ENCODE measurements around the gene GALK2. TPM values are rescaled to one million over a fixed set of nuclear protein-coding genes. Genes with fewer than 3 reads are reported as not detected.
"Not testable (repeated sequence)": the region's sequence is repeated elsewhere in the genome, so short reads cannot be mapped to it uniquely, and the experiment has no call there.

Gene GALK2
- total RNA-seq, 1 experiment from 2014 or later: 25.0 TPM

DNA sequence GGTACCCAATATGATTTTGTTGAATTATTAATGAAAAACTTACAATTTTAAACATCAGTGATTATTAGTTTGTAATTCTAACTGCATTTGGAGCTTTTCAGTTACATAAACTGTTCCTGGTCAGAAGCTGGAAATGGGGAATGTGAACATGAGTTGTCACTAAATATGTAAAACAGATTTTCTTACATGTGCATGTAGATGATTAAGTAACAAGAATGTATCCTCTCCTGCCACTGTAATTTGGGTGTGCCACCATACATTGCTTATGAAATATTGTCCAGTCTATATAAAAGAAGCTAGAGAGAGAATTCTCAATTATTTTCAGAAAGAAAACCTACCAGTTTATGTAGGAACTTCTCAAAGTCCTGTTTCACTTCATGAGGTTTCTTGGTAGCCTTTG, 161.4 kb downstream of the GALK2 start:
- peaks cover 3% of the 10 kb centered on the region for H3K36me3 ChIP-seq
- H3K4me3 ChIP-seq: no peak overlapping the region
- H3K9me3 ChIP-seq: no peaks in the 10 kb centered on the region
- DNase-seq: no peak
- no peaks in the 10 kb centered on the region for H3K27me3 ChIP-seq

DNA sequence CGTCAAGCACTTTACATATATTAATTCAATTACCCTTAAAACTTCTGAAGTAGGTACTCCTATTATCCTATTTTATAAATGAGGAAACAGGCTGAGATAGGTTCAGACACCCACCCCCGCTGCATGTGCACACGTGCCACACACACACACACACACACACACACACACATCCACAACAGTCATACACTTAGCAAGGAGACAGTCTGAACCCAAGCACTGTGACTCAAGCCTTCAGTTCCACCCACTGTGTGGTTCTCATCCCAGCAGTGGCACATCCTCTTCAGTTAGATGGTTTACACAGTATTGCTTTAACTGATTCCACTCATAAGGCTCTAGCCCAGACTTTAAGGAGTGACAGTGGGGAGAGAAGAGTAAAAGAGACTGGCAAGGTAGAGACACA, 161.9 kb downstream of the GALK2 start:
- no peak for DNase-seq
- H3K9me3 ChIP-seq: no peaks in the 10 kb centered on the region
- H3K36me3 ChIP-seq: peaks cover 3% of the 10 kb centered on the region
- H3K27me3 ChIP-seq: no peaks in the 10 kb centered on the region
- no peak overlapping the region for H3K4me3 ChIP-seq

DNA sequence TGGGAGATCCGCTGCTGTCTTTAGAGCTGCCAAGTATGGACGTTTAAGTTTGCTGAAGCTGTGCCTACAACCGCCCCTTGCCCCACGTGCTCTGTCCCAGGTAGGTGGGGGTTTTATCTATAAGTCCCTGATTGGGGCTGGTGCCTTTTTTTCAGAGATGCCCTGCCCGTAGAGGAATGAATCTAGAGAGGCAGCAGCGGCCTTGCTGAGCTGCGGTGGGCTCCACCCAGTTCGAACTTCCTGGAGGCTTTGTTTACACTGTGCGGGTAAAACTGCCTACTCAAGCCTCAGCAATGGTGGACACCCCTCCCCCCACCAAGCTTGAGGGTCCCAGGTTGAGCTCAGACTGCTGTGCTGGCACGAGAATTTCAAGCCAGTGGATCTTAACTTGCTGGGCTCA, 169.6 kb downstream of the GALK2 start:
- Histone ChIP-seq H3K4me3 (no peak overlapping the region), H3K27me3 (no peaks in the 10 kb centered on the region), H3K9me3 (peaks cover 7% of the 10 kb centered on the region), H3K36me3 (peaks cover 6% of the 10 kb centered on the region)
- no peak for DNase-seq

DNA sequence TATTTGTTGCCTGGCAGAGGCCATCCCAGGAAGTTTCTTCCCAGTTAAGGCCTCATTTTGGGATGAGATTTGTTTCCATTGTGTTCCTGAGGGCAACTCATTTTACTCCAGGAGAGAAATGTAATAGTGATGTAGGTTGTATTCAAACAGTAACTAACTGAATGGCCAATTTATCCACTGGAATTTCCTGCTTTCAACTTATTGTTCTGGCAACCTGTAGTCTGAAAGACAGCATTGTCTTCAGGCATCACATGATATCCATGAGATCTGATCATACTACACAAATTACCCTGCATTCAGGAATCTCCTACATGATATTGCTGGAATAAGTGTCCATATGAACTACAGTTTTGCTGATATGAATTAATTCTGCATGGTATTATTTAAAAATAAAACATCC, 173.5 kb downstream of the GALK2 start:
- Histone ChIP-seq H3K4me3 (no peak overlapping the region), H3K36me3 (no peaks in the 10 kb centered on the region), H3K27me3 (no peaks in the 10 kb centered on the region), H3K9me3 (peaks cover 7% of the 10 kb centered on the region)
- DNase-seq: no peak

DNA sequence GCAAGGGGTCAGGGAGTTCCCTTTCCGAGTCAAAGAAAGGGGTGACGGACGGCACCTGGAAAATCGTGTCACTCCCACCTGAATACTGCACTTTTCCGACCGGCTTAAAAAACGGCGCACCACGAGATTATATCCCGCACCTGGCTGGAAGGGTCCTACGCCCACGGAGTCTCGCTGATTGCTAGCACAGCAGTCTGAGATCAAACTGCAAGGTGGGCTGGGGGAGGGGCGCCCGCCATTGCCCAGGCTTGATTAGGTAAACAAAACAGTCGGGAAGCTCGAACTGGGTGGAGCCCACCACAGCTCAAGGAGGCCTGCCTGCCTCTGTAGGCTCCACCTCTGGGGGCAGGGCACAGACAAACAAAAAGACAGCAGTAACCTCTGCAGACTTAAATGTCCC, 184.4 kb downstream of the GALK2 start:
- H3K27me3 ChIP-seq, H3K9me3 ChIP-seq, DNase-seq, H3K36me3 ChIP-seq, H3K4me3 ChIP-seq: not testable (repeated sequence)

DNA sequence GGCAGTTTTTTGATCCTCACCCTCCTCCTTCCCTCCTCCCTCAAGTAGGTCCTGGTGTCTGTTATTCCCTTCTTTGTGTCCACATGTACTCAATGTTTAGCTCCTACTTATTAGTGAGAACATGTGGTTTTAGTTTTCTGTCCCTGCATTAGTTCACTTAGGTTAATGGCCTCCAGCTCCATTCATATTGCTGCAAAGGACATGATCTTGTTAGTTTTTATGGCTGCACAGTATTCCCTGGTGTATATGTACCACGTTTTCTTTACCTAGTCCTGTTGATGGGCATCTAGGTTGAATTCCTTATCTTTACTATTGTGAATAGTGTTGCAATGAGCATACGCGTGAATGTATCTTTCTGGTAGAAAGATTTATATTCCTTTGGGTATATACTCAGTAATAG, 191.3 kb downstream of the GALK2 start:
- peaks cover 2% of the 10 kb centered on the region; the same call in 1 of the 2 replicates for H3K9me3 ChIP-seq
- no peaks in the 10 kb centered on the region for H3K27me3 ChIP-seq
- H3K36me3 ChIP-seq: peaks cover 3% of the 10 kb centered on the region; the same call in 1 of the 2 replicates
- H3K4me3 ChIP-seq: no peak overlapping the region
- no peak for DNase-seq

DNA sequence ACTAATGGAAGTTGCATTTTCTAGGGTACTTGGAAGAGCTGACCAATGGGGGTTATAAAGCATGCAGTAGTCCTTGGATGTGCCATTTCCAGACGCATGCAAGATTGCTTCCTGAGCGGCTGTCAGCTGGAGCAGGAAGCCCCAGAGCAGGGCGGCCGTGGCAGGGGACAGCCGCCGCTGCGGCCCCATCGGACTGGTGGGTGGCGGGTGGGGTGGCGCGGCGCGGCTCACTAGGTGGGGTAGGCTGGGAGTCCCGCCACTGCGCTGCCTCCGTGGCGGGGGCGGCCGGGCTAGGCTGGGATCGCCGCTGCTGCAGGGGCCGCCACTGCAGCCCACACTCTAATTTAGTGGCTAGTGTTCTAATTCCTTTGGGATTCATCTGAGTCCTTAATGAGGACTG, 196.4 kb downstream of the GALK2 start:
- no peak for DNase-seq
- Histone ChIP-seq H3K9me3 (no peaks in the 10 kb centered on the region; the same call in 1 of the 2 replicates), H3K27me3 (no peaks in the 10 kb centered on the region), H3K36me3 (peaks cover 3% of the 10 kb centered on the region; the same call in 1 of the 2 replicates), H3K4me3 (no peak overlapping the region)

DNA sequence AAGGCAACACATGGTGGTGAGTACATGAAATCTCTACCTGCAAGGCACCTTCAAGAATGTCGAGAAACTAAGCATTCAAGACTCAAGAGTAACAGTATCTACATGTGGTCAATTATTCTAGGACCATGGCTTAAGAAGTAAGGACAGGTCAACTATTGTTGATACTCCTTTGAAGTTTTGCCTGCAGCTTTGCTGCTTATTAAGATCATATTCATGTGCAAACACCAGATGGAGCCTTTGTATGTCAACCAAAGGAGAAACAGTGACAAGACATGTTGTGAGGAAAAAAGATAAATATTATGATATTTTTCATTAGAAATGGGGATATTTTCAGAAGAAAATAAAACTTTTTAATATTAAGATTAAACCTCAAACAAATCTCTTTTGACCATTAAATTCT, 200.7 kb downstream of the GALK2 start:
- H3K9me3 ChIP-seq: no peaks in the 10 kb centered on the region; the same call in 1 of the 2 replicates
- no peak for DNase-seq

DNA sequence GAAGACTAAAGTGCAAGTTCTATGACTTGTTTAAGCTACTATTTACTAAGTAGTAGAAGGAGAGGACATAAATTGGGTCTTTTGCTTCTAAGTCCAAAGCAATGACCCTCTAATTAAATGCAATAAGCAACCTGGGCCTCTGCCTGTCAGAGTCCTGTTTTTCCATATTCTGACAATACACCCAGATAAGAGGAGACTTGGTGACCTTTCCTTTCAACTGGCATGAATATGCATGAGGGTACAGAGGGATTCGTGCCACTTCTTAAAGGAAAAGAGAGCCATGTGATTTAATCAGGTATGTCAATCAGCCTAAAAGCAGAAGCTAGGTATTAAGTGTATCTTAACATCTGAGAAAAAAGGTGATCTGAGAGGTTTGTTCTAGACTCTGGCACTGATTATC, 202.3 kb downstream of the GALK2 start:
- no peak for DNase-seq
- Histone ChIP-seq H3K36me3 (no peaks in the 10 kb centered on the region), H3K4me3 (no peak overlapping the region), H3K27me3 (no peaks in the 10 kb centered on the region), H3K9me3 (no peaks in the 10 kb centered on the region)

More for the DNA sequence above, 200.7 kb downstream of the GALK2 start:
- no peaks in the 10 kb centered on the region for H3K36me3 ChIP-seq
- H3K4me3 ChIP-seq: no peak overlapping the region
- no peaks in the 10 kb centered on the region for H3K27me3 ChIP-seq

DNA sequence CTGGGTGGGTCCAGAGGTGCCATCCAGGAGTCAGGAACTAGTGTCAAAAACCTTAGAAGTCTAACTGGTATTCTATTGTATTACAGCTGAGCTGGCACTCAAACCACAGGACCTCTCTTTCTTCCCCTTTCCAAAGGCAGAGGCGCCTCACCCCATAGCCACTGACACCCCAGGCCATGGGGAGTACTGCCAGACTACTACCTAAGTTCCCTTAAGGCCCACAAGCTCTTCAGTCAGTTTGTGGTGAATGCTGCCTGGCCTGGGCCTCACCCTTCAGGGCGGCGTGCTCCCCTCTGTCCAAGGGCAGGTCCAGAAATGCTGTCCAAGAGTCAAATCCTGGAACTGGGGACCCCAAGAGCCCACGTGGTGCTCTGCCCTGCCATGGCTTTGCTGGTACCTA, 209.9 kb downstream of the GALK2 start:
- no peak for DNase-seq
- no peaks in the 10 kb centered on the region for H3K27me3 ChIP-seq
- no peaks in the 10 kb centered on the region for H3K36me3 ChIP-seq
- no peak overlapping the region for H3K4me3 ChIP-seq
- H3K9me3 ChIP-seq: no peaks in the 10 kb centered on the region

DNA sequence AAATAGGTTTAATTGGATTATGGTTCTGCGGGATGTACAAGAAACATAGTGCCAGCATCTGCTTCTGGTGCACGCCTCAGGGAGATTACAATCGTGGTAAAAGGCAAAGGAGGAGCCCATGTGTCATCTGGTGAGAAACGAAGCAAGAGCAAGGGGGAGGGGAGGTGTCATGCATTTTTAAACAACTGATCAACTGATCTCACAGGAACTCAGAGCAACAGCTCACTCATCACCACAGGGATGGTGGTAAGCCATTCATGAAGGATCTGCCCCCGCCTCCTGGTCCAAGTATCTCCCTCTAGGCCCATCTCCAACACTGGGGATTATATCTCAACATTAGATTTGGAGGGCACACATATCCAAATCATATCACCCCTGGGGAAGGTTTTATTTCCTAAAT, 210.9 kb downstream of the GALK2 start:
- Histone ChIP-seq H3K9me3 (no peaks in the 10 kb centered on the region), H3K36me3 (no peaks in the 10 kb centered on the region; the same call in 1 of the 2 replicates), H3K4me3 (no peak overlapping the region), H3K27me3 (no peaks in the 10 kb centered on the region)
- no peak for DNase-seq

Other genes with a start within 250 kb of the GALK2 start
- not detected in 2 replicates for gene SHC4, start 206.3 kb upstream of the GALK2 start, total RNA-seq (2014; rRNA removed; shearing (Covaris generic); ENCODE audit: low replicate concordance)
- 11.0 and 28.2 TPM in 2 replicates for gene SECISBP2L, start 123.8 kb upstream of the GALK2 start, total RNA-seq (2014; rRNA removed; shearing (Covaris generic); ENCODE audit: low replicate concordance)
- gene COPS2, start 14.6 kb upstream of the GALK2 start, total RNA-seq (2014; rRNA removed; shearing (Covaris generic); ENCODE audit: low replicate concordance): 184 and 401 TPM in 2 replicates

All from MG63 (cell line).